Prostate gland (tissue), 2 donors: ENCODE measurements around the gene KCNV2.

Experiments used
- CTCF ChIP-seq, 4 experiments: fragments of 200-600 bp in 2 of 4; fragments of 450-650 bp in 2 of 4; sonication (generic) in 2 of 4; IDR thresholded peaks; 1 replicate in 3 of 4; 2 replicates in 1 of 4; pipeline ENCODE4 v1.5.1; 2016 to 2019; ENCODE audit warnings: antibody characterized with exemption in 4 of 4, mild to moderate bottlenecking in 2 of 4, moderate library complexity in 2 of 4
- POLR2A ChIP-seq: fragments of 450-650 bp; IDR thresholded peaks from one replicate; pipeline ENCODE4 v1.6.1; 2016; ENCODE audit warnings: antibody characterized with exemption, mild to moderate bottlenecking
- POLR2AphosphoS5 ChIP-seq: sonication (generic); formaldehyde crosslinking; IDR thresholded peaks from one replicate; pipeline ENCODE4 v1.6.1; 2017; ENCODE audit warnings: antibody characterized with exemption

- TF ChIP-seq CTCF (IDR thresholded peaks at IDR 0.05) (no peak), POLR2AphosphoS5 (no peak), POLR2A (no peak)
These were observed 24.3 kb downstream of the KCNV2 start for GRCh38 chr9:2741441-2742158.
